DMS79 treated with DMSO at 0.1 percent for 48 hours (cell line): Measurements from ENCODE around the gene RAB3GAP2.
"Not testable (repeated sequence)": the region's sequence is repeated elsewhere in the genome, so short reads cannot be mapped to it uniquely, and the experiment has no call there.

Source experiments
- DNase-seq: peaks from one replicate; lab custom pipeline; 2025; lab: John Stamatoyannopoulos, UW

Gene RAB3GAP2

DNA sequence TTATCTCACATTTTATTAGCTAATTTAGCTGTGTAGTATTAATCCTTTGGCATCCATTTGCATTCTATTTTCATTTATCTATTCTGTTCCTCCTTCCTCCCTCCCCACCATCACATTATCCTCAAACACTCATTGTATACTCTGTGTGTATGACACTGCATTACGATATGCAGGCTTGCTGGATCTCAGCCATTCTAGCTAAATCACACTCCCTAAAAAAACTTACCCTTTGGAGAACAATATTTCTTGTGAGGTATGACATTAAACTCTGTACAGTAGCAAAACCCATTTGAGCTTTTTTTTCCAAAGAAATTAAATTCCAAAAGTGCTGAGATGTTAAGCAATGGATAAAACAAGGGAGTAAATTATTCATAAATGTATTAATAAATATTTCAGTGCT is 11.4 kb upstream of the RAB3GAP2 start:
- DNase-seq = no peak

- peak; percentile 8 for DNase-seq
These were observed 8.9 kb upstream of the RAB3GAP2 start for GRCh38 chr1:220281159-220281574.

GRCh38 chr1:220280249-220280648 is 8.0 kb upstream of the RAB3GAP2 start:
- DNase-seq = no peak

GRCh38 chr1:220278991-220279390 is 6.7 kb upstream of the RAB3GAP2 start:
- no peak for DNase-seq

DNA sequence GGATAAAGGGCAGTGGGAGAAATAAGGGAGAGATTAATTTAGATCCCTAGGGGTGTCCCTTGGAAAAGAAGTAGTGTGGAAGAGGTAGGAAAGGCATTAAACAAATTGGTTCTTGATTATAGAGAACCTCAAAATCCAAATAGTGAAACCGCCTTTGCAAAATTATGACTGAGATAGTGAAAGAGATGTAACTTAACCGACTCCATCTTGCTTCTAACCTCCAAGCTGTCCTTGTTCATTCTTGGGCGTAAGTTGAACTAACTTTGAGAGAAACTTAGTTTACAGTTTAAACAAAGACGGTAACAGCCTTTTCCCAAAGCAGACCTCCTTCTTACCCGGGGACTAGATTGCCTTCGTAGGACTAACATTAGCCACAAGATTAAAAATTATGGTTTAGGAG is 3.2 kb upstream of the RAB3GAP2 start:
- no peak for DNase-seq

DNA sequence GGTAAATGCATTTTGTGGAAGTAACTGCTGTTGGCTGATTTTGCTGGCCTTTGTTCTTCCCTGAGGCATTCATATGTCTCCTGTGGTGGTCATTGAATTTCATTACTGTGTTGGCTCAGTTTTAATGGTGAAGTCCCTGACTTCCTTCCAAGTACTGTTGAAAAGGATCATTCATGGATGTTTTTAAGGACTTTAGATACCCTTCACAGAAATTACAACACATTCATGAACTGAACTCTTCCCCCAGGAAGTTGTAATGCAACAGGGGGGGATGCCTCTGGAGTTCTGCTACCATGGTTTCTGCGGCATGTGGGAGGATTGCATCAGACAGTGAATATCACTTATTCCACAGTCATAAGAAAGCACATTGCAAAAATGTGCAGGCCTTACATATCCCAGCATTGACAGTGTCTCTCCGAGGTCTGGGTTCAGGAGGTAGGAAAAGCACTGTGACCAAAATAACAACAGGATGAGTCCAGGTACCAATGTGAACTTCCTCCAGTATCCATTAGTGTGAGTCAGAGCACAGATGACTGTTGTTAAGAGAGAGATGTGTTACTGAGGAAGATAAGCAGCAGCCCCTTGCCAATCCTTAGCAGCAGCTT is 2.1 kb upstream of the RAB3GAP2 start:
- DNase-seq = no peak

DNA sequence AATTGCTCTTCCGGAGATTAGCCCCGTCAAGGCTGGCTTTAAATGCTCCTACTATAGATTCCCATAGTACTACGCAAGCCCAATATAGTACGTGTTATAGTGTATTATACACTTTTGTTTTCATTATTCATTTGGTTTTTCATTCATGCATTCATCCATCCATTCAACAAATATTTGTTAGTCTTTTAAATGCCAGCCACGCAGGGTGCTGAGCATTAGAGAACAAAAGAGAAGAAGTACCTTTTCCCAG is 513 bp upstream of the RAB3GAP2 start:
- no peak for DNase-seq

GRCh38 chr1:220271706-220272046 is 577 bp downstream of the RAB3GAP2 start:
- DNase-seq = peak; percentile 42

GRCh38 chr1:220269036-220269435 is 3.2 kb downstream of the RAB3GAP2 start:
- DNase-seq = no peak

DNA sequence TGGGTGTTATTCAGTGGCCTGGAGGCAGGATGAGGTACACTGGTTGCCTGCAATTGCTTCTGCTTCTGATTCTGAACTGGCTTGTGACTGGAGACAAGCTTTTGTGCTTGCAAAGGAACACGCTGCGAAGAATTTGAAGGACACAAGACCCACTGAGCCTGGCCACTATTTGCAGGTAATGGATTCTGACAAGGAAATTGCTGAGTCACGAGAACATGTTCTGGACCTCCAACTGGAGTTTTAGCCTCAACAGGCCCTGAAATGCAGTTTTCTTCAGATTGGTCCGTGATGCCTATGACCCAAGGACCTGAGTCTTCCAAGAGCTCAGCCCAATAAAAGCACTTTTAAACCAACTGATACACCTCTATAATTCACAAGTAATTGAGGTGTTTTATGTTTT is 4.6 kb downstream of the RAB3GAP2 start:
- DNase-seq = no peak

GRCh38 chr1:220260228-220260627 is 12.0 kb downstream of the RAB3GAP2 start:
- not testable (repeated sequence) for DNase-seq

DNA sequence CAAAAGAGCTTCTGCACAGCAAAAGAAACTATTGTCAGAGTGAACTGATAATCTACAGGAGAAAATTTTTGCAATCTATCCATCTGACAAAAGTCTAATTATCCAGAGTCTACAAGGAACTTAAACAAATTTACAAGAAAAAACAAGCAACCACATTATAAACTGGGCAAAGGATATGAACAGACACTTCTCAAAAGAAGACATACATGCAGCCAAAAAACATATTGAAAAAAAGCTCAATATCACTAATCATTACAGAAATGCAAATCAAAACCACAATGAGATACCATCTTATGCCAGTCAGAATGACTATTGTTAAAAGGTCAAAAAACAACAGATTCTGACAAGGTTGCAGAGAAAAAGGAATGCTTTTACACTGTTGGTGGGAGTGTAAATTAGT is 12.5 kb downstream of the RAB3GAP2 start:
- DNase-seq = not testable (repeated sequence)

DNA sequence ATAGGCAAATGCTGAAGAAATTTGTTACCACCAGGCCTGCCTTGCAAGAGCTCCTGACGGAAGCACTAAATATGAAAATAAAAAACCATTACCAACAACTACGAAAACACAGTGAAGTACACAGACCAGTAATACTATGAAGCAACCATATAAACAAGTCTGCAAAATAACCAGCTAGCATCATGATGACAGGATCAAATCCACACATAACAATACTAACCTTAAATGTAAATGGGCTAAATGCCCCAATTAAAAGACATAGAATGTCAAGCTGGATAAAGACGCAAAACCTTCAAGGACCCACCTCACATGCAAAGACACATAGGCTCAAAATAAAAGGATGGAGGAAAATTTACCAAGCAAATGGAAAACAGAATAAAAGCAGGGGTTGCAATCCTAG is 16.1 kb downstream of the RAB3GAP2 start:
- not testable (repeated sequence) for DNase-seq

- no peak for DNase-seq
These were observed 17.0 kb downstream of the RAB3GAP2 start for GRCh38 chr1:220255204-220255603.

GRCh38 chr1:220253290-220253689 is 19.0 kb downstream of the RAB3GAP2 start:
- DNase-seq = not testable (repeated sequence)

DNA sequence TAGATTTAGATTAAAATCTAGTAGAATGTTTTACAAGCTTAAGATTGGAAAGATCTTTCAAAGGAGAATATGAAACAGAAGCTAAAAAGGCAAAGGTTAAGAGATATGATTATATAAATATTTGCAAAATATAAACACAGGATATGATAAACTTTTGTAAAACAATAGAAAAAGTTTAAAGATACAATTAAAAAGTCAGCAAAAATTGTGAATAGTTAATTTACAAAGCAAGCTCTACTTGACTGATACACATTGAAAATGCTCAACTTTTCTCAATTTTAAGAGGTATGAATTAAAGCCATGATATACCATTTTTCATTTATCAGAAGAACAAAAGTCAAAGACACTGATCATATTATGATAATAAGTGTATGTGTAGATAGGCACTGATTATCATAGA is 21.0 kb downstream of the RAB3GAP2 start:
- DNase-seq = no peak

GRCh38 chr1:220250681-220251080 is 21.6 kb downstream of the RAB3GAP2 start:
- DNase-seq = no peak

DNA sequence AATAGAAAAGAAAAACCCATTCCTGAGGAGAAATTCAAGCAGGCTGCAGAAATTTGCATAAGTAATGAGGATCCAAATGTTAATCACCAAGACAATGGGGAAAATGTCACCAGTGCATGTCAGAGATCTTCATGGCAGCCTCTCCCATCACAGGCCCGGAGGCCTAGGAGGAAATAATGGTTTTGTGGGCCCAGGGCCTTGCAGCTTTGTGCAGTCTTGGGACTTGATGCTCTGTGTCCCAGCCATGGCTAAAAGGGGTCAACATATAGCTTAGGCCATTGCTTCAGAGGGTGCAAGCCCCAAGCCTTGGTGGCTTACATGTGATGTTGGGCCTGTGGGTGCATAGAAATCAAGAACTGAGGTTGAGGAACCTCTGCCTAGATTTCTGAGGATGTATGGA is 22.7 kb downstream of the RAB3GAP2 start:
- DNase-seq = no peak

DNA sequence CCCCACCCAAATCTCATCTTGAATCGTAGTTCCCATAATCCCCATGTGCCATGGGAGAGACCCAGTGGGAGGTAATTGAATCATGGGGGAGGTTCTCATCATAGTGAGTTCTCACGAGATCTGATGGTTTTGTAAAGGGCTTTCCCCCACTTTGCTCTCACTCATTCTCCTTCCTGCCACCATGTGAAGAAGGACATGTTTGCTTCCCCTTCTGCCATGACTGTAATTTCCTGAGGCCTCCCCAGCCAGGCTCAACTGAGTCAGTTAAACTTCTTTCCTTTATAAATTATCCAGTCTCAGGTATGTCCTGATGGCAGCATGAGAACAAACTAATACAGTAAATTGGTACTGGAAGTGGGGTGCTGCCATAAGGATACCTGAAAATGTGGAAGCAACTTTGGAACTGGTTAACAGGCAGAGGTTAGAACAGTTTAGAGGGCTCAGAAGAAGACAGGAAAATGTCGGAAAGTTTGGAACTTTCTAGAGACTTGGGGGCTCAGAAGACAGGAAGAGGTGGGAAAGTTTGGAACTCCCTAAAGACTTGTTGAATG is 23.5 kb downstream of the RAB3GAP2 start:
- not testable (repeated sequence) for DNase-seq

DNA sequence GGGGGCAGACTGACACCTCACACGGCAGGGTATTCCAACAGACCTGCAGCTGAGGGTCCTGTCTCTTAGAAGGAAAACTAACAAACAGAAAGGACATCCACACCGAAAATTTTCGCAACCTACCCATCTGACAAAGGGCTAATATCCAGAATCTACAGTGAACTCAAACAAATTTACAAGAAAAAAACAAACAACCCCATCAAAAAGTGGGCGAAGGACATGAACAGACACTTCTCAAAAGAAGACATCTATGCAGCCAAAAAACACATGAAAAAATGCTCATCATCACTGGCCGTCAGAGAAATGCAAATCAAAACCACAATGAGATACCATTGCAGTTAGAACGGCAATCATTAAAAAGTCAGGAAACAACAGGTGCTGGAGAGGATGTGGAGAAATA is 26.4 kb downstream of the RAB3GAP2 start:
- not testable (repeated sequence) for DNase-seq

DNA sequence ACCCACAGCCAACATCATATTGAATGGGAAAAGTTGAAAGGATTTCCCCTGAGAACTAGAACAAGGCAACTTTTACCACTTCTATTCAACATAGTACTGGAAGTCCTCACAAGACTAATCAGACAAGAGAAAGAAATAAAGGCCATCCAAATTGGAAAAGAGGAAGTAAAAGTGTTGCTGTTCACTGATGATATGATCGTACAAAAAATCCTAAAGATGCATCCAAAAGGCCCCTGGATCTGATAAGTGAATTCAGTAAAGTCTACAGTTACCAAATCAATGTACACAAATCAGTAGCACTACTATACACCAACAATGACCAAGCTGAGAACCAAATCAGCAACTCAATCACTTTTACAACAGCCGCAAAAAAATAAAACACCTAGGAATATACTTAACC is 28.3 kb downstream of the RAB3GAP2 start:
- no peak for DNase-seq

DNA sequence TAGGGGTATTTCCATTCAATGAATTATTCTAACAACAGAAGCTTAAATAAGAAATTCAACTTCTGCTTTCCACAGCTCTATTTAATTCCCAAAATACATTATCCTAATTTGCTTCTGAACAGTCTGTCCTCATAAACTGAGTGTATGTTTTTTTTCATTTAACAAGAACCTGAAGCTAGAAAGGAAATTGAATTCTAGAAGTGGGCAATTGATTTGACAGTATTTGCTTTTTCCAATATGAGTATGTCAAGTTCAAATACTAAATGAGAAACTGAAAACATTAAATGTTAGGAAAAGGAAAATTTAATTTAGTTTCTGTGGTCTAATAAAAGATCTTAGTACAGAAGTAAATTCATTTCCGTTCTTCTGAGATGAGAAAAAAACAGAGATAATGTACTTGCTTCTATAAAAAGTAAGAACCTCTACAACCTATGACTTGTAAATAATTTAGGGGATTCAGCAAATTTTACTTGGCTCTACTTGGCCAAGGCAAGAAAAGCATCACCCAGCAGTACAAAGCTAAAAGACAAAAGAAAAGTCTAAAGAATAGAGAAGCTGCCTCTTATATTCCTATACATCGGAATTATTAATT is 31.1 kb downstream of the RAB3GAP2 start:
- no peak for DNase-seq

DNA sequence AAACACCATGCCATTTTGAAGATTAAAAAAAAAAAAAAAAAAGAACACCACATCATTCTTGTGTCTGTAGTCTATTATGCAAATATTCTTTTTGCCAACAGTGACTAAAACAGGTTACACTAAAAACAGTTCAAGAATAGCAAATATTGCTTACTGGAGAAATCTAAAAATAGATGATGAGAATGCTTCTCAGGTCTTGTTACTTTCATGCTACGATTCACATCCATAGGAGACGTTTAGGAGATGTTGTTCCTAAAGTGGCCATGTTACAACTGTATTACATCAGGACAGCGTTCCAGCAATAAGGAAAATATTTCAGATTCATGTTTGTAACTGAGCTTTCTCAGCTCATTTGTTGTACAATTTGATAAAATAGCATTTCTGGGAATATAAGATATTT is 32.3 kb downstream of the RAB3GAP2 start:
- DNase-seq = no peak

GRCh38 chr1:220239213-220239612 is 33.0 kb downstream of the RAB3GAP2 start:
- no peak for DNase-seq
